ENCODE results near the gene EXOC6.
"Not testable (repeated sequence)": the region's sequence is repeated elsewhere in the genome, so short reads cannot be mapped to it uniquely, and the experiment has no call there.

Gene EXOC6

DNA sequence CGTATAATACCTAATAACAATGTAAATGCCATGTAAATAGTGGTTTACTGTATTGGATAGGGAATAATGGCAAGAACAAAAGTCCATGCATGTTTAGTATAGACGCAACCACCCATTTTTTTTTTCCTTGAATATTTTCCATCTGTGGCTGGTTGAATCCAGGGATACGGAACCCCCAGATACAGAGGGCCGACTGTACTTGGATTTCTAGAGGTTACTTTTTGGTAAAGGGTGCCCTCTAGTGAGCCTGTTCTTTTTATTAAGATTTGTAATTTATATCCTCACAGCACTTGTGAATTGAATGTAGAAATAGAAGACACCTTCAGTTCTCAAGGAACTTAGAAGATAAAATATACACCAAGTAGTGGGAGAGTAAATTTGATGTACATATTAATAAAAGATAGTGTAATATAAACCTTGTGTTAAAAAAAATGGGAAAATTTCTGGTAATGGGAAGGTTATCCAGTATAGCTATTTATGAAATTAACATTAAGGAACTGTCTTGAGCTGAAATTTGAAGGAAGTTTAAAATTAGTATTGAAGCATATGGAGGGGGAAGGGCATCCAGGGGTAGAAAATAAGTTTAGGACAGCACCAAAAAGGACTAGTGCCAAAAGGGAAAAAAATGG lies 32.0 kb downstream of the EXOC6 start:
- peak; percentile 20 for DNase-seq (ENCODE audit: low spot score)

DNA sequence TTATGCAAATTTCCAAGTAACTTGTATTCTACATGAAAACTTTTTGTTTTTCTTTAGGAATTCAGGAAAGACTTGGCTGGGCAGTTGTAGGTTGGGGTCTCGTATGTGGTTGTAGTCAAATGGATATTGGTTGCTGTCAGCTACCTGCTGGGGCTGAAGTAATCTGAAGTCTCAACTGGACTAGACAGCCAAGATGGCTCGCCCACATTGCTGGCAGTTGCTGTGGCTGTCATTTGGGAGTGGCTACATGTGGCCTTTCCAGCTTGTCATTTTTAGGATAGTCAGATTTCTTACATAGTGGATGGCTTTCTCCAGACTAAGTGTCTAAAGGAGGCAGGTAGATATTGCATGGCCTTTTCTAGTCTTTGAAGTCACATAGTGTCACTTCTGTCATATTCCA lies 32.6 kb downstream of the EXOC6 start:
- DNase-seq (ENCODE audit: low spot score), result no peak

DNA sequence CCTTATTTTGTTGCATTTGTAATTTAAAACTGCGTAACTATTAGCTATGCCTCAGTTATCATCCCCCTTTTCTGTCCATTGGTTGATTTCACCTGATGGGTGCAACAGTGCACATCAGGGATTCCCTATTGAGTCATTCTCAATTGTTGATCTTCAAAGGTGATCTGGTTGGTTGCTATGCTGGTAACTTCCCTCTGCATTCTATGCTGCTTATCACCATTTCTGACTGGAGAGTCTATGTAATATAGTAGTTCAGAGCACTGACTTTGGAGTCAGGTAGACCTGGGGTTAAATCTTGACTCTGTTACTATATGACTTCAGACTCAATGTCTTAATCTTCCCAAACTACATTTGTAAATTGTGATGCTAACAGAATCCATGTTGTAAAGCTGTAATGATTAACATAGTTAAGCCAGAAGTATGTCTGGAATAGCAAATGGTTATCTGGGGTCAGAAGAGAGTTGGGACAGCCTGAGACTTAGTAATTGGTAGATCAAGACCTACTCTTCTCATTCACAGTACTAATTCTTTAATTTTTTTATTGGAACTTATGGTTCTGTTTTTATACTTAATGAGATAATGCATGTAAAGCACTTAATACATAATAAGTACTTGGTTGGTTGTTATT lies 38.1 kb downstream of the EXOC6 start:
- no peak for DNase-seq (ENCODE audit: low spot score)

DNA sequence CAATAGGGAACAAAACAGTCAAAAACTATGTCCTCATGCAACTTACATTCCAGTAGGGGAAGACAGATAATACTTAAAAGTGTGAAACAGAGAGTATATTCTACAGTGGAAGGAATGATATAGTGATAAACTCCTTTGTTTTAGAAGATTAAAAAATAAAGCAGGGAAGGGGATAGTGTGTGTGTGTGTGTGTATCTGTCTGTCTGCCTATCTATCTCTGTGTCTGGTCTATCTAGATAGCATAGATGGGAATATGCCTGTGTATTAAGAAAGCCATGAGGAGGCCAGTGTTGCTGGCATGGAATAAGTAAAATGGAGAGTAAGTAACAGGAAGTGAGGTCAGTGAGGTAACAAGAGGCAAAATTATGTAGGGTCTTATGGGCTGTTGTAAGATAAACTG lies 42.2 kb downstream of the EXOC6 start:
- DNase-seq (ENCODE audit: low spot score), result no peak

DNA sequence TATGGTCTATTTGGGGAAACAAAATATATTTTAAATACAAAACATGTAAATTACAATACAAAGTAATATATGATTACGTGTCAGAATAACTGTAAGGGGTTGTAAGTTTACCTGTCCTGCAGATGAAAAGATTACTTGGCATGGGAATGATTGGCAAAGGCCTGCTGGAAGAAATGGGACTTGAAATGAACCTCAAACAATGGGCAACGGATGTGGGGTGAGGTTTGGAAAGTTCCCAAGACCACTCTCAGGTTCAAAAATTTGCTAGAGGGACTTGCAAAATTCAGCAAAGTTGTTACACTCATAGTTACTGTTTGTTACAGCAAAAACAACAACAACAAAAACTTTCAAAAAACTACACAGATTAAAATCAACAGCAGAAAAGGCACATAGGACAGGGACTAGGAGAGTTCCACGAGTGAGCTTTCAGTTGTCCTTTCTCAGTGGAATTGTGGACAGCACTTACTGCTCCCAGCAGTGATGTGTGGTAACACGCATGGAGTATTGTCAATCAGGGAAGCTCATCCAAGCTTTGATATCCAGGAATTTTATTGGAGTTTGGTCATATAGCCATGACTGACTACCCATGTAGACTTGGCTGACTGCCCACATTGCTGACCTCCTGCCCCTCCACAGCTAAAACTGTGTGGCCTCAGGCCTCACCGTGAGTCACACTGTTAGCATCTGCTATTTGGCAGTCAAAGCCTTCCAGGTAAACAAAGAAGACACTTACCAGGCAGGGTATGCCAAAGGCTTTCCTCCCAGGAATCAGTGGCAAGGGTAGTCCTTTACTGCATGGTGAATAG lies 43.8 kb downstream of the EXOC6 start:
- DNase-seq (ENCODE audit: low spot score), result no peak

DNA sequence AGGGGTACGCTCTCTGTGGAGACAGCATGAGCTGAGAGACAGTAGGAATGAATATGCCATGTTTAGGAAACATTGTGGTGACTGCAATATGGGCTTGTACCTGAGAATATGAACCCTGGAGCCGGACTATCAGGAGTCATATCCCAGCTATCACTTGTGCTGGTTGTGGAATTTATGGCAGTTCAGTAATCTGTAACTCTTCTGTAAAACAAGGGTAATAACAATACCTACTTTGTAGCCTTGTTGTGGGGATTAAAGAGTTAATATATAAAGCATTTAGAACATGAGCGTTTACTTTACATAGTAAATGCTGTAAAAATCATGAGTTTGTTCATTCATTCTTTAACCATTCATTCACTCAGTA lies 44.4 kb downstream of the EXOC6 start:
- no peak for DNase-seq (ENCODE audit: low spot score)

DNA sequence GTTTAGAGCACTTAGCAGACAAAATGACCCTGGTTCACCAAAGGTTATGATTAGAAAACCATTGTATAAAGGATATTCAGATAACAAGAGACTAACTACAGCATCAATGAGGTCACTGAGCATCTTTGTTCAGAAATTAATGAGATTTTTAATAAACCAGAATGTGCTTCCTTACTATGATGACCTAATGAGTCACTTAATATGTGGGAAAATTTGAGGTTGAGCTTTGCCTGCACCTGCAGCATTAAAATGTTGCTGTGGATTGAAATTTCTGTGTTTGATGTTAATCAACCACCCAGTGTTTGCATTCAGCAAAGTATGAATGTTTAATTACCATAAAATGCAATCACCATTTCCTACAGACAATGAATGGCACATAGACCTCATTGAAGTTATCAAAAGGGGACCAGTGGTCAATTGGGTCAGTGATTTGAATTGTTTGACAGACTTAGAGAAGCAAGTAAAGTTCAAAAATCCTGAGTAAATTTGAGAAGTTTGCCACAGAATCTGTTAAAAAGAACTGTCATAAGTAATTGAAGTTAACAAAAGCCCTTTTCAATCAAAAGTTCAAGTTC lies 45.8 kb downstream of the EXOC6 start:
- DNase-seq (ENCODE audit: low spot score), result no peak

DNA sequence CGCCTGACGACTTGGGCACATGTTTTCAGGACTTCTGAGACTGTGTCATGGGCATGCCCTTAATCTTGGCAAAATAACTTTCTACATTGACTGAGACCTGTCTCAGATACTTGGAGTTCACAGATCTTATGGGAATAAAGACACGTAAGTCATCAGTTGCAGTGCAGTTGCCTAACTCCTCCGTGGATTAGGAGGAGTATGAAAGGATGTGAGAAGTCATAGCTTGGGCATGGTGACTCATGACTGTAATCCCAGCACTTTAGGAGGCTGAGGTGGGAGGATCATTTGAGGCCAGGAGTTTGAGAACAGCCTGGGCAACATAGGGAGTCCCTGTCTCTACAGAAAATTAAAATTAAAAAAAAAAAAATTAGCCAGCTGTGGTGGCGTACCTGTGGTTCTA lies 49.6 kb downstream of the EXOC6 start:
- DNase-seq (ENCODE audit: low spot score), result no peak

DNA sequence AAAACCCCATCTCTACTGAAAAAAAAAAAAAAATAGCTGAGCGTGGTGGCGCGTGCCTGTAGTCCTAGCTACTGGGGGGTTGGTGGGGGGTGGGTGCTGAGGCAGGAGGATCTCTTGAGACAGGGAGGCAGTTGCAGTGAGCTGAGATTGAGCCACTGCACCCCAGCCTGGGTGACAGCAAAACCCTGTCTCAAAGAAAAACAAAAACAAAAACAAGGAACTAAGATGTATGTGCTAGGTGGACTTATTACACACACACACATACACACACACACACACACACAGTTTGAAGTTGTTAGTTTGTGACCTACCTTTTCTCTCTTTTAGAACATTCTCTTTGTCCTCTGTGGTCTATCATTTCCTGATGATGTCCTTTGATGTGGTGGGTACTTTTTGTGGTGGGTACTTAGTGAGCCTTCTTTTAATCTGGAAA lies 53.5 kb downstream of the EXOC6 start:
- peak; percentile 17 for DNase-seq (ENCODE audit: low spot score)

DNA sequence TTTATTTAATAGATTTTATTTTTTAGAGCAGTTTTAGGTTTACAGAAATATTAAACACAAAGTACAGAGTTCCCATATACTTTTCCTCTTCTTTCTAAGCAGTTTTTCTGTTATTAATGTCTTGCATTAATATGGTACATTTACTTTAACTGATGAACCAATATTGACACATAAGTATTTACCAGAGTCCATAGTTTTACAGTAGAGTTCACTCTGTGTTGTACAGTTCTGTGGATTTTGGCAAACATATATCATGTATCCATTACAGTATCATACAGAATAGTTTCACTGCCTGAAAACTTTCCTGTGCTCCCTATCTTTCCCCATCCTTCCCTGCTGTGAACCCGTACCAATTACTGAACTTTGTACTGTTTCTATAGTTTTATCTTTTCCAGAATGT lies 55.3 kb downstream of the EXOC6 start:
- DNase-seq (ENCODE audit: low spot score), result no peak

DNA sequence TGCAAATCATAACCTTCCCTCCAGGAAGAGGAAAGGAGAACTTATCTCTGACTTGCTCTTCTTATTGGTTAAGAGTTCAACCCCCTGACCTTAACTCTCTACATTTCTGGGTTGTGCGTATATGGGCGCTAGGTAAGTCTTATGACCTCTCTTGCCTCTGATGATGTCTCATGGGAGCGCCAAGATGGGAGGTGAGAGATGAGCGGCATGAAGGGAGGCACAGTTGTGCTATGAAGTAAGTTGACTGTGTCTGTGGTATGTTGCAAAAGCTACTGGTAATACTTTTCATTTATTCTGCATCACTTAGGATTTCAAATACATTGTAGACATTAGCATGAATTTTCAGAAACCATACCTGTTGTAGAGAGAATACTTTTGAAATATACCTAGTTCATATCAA lies 59.0 kb downstream of the EXOC6 start:
- DNase-seq (ENCODE audit: low spot score), result no peak

DNA sequence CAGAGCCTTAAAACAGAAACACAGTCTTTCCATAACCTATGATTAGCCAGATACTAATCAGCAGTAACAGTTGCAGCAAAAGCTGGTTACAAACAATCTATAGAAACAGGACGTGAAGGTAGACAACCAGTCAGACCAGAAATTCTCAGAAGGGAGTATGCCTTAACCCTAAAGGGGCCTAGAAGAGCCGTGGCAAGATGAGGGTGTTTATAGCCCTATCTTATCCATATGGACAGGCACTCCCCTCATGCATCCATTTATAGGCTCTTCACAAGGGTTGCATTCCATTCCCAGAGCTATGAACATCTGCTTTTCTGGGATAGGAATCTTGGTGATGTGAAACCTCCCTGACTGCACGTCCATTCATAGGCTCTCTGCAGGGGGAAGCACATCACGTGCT lies 64.3 kb downstream of the EXOC6 start:
- not testable (repeated sequence) for DNase-seq (ENCODE audit: low spot score)

DNA sequence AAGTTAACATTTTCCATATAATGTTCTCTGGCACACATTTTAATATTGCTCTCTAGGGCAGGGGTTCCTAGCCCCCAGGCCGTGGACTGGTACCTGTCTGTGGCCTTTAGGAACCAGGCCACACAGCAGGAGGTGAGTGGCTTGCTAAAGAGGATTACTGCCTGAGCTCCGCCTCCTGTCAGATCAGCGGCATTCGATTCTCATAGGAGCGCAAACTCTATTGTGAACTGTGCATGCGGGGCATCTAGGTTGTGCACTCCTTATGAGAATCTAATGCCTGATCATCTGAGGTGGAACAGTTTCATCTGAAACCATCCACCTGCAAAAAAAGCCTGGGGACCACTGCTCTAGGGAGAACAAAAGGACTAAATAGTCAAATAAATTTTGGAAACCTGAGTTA lies 65.7 kb downstream of the EXOC6 start:
- DNase-seq (ENCODE audit: low spot score), result no peak

DNA sequence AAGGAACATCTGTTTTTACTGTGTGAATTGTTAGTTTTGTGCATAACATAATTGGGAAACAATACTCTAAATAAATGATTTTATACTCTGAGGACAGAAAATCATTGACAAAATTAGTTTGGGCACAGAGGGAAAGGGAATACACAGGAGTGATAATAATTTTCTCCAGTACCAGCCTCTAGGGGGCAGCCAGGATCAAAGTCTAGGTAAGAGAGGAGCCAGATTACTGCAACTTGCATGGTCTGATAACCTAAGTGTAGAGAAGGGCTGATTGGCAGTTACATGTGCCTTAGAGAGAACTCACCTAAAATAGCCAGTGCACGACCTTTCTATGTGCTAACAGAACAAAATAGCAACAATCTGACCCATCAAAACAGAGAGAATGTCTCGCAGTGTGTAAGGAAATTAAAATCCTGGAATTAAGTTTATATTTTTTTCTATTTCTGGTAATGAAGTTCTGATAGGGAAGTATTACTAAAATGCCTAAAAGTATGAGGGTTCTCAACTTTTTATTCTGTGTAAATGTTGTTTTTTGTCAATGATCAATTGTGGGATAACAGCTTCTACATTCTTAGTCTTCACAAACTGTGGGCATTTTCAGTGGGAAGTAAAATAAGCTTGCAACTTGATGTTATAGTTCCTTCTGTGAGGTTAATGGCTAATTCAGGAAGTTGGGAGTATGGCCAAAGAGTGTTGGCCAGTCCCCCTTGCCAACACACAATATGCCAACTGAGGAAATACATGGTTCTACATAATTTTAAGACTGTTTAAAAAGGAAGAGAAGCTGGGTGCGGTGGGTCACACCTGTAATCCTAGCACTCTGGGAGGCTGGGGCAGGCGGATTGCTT lies 66.4 kb downstream of the EXOC6 start:
- peak; percentile 60 for DNase-seq (ENCODE audit: low spot score)

DNA sequence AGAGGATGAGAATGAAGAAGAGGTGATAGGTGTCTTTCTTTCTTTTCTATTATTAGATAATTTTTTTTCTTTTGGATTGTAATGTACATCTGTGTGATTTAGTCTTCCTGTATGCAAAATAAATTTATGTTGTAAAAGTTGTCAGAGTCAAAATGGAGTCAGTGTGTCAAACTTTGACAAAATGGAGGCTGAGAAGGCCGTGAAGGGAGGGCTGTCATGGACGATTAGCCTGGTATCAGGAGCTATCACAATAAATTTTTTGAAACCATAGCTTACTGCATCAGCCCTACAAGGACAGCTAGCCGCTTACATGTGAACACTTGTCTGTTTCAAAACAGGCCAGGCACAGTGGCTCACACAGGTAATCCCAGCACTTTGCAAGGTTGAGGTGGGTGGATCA lies 67.6 kb downstream of the EXOC6 start:
- no peak for DNase-seq (ENCODE audit: low spot score)

DNA sequence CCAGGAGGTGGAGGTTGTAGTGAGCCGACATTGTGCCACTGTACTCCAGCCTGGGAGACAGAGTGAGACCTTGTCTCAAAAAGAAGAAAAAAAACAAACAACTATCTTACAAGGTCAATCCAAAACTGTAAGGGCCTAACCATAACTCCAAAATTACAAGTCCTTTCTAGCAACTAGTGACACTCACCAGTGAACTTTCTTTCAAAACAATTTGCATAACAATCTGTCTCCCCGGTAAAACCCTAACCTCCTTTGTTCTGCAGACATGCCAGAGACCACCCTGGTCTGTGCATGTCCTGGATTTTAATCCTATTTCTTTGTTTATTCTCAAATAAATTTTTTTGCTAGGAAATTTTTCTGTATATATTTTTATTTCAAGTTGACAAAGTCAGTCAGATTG lies 68.1 kb downstream of the EXOC6 start:
- DNase-seq (ENCODE audit: low spot score), result no peak

DNA sequence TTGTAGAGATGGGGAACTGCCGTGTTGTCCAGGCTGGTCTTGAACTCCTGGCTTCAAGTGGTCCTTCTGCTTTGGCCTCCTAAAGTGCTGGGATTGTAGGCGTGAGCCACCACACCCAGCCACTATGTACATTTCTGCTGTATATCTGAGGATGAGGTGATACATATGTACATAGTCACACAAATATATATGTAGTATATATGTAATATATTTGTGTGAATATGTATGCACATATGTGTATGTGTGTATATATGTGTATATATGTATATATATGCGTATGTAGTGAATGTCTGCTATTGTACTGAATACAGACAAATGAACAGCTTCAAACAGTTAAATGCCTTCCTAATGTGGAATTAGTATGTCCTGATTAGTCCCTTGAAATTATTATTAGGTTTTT lies 70.3 kb downstream of the EXOC6 start:
- DNase-seq (ENCODE audit: low spot score), result no peak

DNA sequence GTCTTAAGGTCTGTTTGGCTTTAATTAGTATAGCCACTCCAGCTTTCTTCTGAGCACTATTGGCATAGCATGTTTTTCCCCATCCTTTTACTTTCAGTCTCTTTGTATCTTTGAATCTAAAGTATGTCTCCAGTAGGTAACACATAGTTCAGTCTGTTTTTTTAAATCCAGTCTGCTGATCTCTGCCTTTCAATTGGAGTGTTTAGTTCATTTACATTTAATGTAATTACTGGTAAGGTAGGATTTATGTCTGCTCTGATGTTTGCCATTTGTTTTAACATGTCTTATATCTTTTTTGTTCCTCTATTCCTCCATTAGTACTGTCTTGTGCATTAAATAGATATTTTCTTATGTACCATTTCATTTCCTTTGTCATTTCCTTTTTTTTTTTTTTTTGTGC lies 72.5 kb downstream of the EXOC6 start:
- DNase-seq (ENCODE audit: low spot score), result no peak

DNA sequence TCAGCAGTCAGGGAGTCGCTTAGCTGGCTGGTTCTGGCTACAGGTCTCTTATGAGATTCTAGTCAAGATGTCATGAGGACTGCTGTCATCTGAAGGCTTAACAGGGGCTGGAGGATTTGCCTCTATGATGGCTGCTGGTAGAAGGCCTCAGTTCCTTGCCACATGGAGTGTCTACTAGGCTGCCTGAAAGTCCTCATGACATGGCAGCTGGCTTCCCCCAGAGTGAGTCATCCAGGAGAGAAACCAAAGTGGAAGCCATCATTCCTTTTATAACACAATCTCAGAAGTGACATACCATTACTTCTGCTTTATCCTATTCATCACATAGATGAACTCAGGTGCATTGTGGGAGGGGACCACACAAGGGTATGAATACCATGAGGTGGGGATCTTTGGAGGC lies 75.1 kb downstream of the EXOC6 start:
- DNase-seq (ENCODE audit: low spot score), result no peak

DNA sequence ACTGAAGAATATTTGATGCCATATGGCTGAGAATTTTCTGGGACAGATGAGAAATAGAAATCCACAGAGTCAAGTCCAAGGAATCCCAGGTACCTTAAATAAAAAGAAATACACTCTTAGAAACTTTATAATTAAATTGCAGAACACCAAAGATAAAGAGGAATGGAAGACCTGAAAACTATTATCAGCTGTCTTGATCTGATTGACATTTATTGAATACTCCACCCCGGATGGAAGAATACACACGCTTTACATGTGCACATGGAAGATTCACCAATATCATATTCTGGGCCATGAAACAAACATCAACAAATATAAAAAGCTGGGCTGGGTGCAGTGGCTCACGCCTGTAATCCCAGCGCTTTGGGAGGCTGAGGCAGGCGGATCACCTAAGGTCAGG lies 81.6 kb downstream of the EXOC6 start:
- no peak for DNase-seq (ENCODE audit: low spot score)

DNA sequence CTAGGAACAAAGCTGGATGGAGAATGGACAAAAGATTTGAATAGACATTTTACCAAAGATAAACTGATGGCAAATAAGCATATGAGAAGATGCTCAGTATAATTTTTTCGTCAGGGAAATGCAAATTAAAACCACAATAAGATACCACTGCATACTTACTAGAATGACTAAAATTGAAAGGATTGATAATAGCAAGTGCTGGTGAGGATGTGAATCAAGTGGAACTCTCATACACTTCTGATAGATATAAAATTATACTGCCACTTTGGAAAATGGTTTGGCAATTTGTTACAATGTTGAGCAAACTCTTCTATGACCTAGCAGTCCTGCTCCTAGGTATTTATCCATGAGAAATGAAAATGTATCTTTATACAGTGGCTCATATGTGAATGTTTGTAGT lies 83.3 kb downstream of the EXOC6 start:
- DNase-seq (ENCODE audit: low spot score), result no peak

DNA sequence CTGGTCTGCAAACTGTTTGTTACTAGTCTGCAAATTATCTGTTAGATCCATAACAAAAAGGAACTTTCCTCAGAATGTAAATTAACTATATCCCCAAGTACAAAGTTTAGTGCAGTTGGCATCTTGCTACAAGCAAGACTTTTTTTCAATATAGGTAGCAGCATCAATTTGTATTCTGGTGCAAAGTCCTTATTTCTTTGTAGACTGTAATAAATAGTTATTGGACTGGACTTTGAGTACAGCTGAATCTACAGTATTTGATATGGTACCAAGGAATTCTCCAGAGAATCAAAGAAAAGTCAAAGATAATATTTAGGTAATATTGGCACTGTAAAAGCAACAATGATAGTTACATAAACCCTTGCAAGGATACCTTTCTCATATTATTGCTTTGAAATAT lies 89.6 kb downstream of the EXOC6 start:
- DNase-seq (ENCODE audit: low spot score), result no peak

All from activated CD4-positive, alpha-beta T cell treated with anti-CD3 and anti-CD28 coated beads, Interleukin-2, Interleukin-4, amounts not matched to agents 100 ng/mL and 50 ng/mL, durations not matched to agents 16 hours and 8 hours (primary cell).